ENCODE results near the gene CCNF.

- no peak for TF ChIP-seq MYC (IDR thresholded peaks at IDR 0.05; ENCODE audit: borderline replicate concordance, low read length)
- no peak for TF ChIP-seq CTCF (IDR thresholded peaks at IDR 0.05)
- no peak for TF ChIP-seq POLR2AphosphoS2 (conservative IDR thresholded peaks at IDR 0.05; ENCODE audit: low read length)
Observed at GRCh38 chr16:2465653-2466415, 36.6 kb downstream of the CCNF start.
